Pancreas (tissue), 10 donors: Measurements from ENCODE around the gene IRX1. TPM values are rescaled to one million over a fixed set of nuclear protein-coding genes. Genes with fewer than 3 reads are reported as not detected.
A peak's percentile ranks its signal among the peaks of the same experiment; 100 is the strongest.

Experiments used
- ATAC-seq, 4 donors: fragments of 200-7000 bp; cut with Tn5 transposase; one replicate each; pipeline versions ENCODE4 v1.8.0 to v1.9.1; 2020; ENCODE audit warnings: mild to moderate bottlenecking in 4 of 4, moderate library complexity in 4 of 4
- DNase-seq, 6 donors: peaks; one replicate each; pipeline ENCODE4 v3.0.0-alpha.2; 2020
- FAIRE-seq: peaks from 2 replicates; lab custom pipeline; 2012; peaks lifted over from hg19 to GRCh38; lab: Jason Lieb, UNC
- H3K27ac ChIP-seq, 4 donors: fragments of 200-600 bp; sonication (generic); 1 replicate in 3 of 4; 2 replicates in 1 of 4; pipeline versions ENCODE4 v1.5.0 to v1.8.0; 2020
- H3K27me3 ChIP-seq, 4 donors: fragments of 200-600 bp; one replicate each; pipeline ENCODE4 v1.8.0; 2021
- H3K36me3 ChIP-seq, 3 donors: fragments of 200-600 bp; sonication (generic) in 1 of 3; one replicate each; pipeline versions ENCODE4 v1.5.0 to v1.8.0; 2020 to 2021
- H3K4me1 ChIP-seq, 3 donors: fragments of 200-600 bp; one replicate each; pipeline ENCODE4 v1.8.0; 2021
- H3K4me3 ChIP-seq, 4 donors: fragments of 200-600 bp; sonication (generic) in 2 of 4; one replicate each; pipeline versions ENCODE4 v1.5.0 to v1.8.0; 2020 to 2021
- H3K9me3 ChIP-seq, 4 donors: fragments of 200-600 bp; one replicate each; pipeline ENCODE4 v1.8.0; 2021
- CTCF ChIP-seq, 4 donors: fragments of 200-600 bp; sonication (generic) in 3 of 4; IDR thresholded peaks; one replicate each; pipeline versions ENCODE4 v1.5.0 to v1.8.0; 2021; ENCODE audit warnings: antibody characterized with exemption in 4 of 4
- WGBS, 2 donors: extraction: QIAGEN DNeasy Blood & Tissue Kit; methylation state at CpG; one replicate each; pipeline ENCODE4 v1.1.7; 2013; 5-methylcytosine and 5-hydroxymethylcytosine counted together
- intact Hi-C, 3 donors: fragments of 100-400 bp; cut with DNase I; formaldehyde crosslinking; loops; one replicate each; pipeline versions ENCODE4 v1.11.1 to v1.14.2; 2022
- polyA plus RNA-seq, 2 donors: library from polyadenylated mRNA; stranded (reverse); fragments of 200-250 nt; gene quantifications; one replicate each; pipeline ENCODE4 v1.2.3, GENCODE V29; 2013
- total RNA-seq, 6 donors: library from RNA; stranded (reverse); fragmentation: NEBNext Ultra II Directional in 4 of 6; extraction: Animal tissue kit (Norgen Biotek cat#: 25700) in 4 of 6; gene quantifications; one replicate each; pipeline versions ENCODE4 v1.2.1 to v1.2.4, GENCODE V29; 2021 to 2023
- donor health status: healthy with polysubstance abuse.
- donor health status: DM: no; HTN: no; CAD: no; lungs with moderate emphysema.
- donor health status: DM: no; HTN: no; CAD: no.
- donor health status: control.
- donor health status: control.
- donor health status: Bipolar disorder and iron deficiency.
- donor health status: DM: yes; HTN: yes; CAD: no.
- donor health status: DM: no; HTN: no; CAD: no.
- donor health status: DM: no; HTN: no; CAD: no.
- donor health status: DM: yes; HTN: yes; CAD: no.

Gene IRX1
- total and polyA plus RNA-seq, 8 donors, result 0.09 to 3.4 (median 0.43) TPM; not detected in 1

- no peak for DNase-seq
- Histone ChIP-seq H3K9me3 (no peaks in the 10 kb centered on the region), H3K27me3 (peaks cover 0 to 40% (median 10%) of the 10 kb centered on the region in 4 donors), H3K4me1 (no peaks in the 10 kb centered on the region), H3K36me3 (no peaks in the 10 kb centered on the region), H3K27ac (no peak overlapping the region), H3K4me3 (no peak overlapping the region)
- no peak for FAIRE-seq
- TF ChIP-seq CTCF (IDR thresholded peaks at IDR 0.05), result no peak
- no peak for ATAC-seq
- intact Hi-C loops, result no loop called here
- whole genome bisulfite sequencing, 2 donors, result 45 to 47% methylated on average over 9 of the region's 9 CpGs
These were observed 8.9 kb downstream of the IRX1 start for GRCh38 chr5:3604501-3604900.

GRCh38 chr5:3605298-3606010, 9.8 kb downstream of the IRX1 start:
- no peak for FAIRE-seq
- 17 to 23% methylated on average over 32 of the region's 32 CpGs for WGBS, 2 donors
- Histone ChIP-seq H3K4me1 (no peaks in the 10 kb centered on the region), H3K27ac (no peak overlapping the region), H3K9me3 (no peaks in the 10 kb centered on the region), H3K36me3 (no peaks in the 10 kb centered on the region), H3K27me3 (peaks cover 0 to 30% (median 5%) of the 10 kb centered on the region in 4 donors), H3K4me3 (no peak overlapping the region)
- no peak for TF ChIP-seq CTCF (IDR thresholded peaks at IDR 0.05)
- intact Hi-C loops, result no loop called here
- DNase-seq, result no peak
- no peak for ATAC-seq

- no peaks in the 10 kb centered on the region for H3K4me1 ChIP-seq
- WGBS, 2 donors, result 3 to 5% methylated on average over 36 to 50 of the region's 50 CpGs
- H3K36me3 ChIP-seq, result no peaks in the 10 kb centered on the region
- peaks cover 0 to 25% (median 5%) of the 10 kb centered on the region in 4 donors for H3K27me3 ChIP-seq
- no peak overlapping the region for H3K4me3 ChIP-seq
- no peak overlapping the region for H3K27ac ChIP-seq
- TF ChIP-seq CTCF (IDR thresholded peaks at IDR 0.05), result no peak
- no peaks in the 10 kb centered on the region for H3K9me3 ChIP-seq
- FAIRE-seq, result no peak
- ATAC-seq, result no peak
- intact Hi-C loops, result no loop called here
- peak in 1 of 6 donors; percentile 60 for DNase-seq
These were observed 10.6 kb downstream of the IRX1 start for GRCh38 chr5:3606121-3606831.

- FAIRE-seq (no peak), DNase-seq (no peak), ATAC-seq (no peak)
- no peak overlapping the region for H3K27ac ChIP-seq
- intact Hi-C loops, result no loop called here
- no peaks in the 10 kb centered on the region for H3K36me3 ChIP-seq
- H3K4me1 ChIP-seq, result no peaks in the 10 kb centered on the region
- no peaks in the 10 kb centered on the region for H3K9me3 ChIP-seq
- 27% methylated on average over 11 of the region's 11 CpGs for WGBS, 2 donors
- no peak for TF ChIP-seq CTCF (IDR thresholded peaks at IDR 0.05)
- H3K27me3 ChIP-seq, result peaks cover 0 to 13% (median 0%) of the 10 kb centered on the region in 4 donors
- H3K4me3 ChIP-seq, result no peak overlapping the region
These were observed 12.0 kb downstream of the IRX1 start for GRCh38 chr5:3607541-3608181.
